ENCODE measurements around the gene GH1.

GRCh38 chr17:63961355-63962212 is 42.9 kb upstream of the GH1 start:
- TF ChIP-seq CTCF (IDR thresholded peaks at IDR 0.05) (no peak), POLR2A (IDR thresholded peaks at IDR 0.05) (no peak)

Measured in upper lobe of left lung (tissue), 4 donors.